GM18868 (cell line): ENCODE data around the gene MTOR.

Experiments
- ATAC-seq: cut with Tn5 transposase; IDR thresholded peaks from one replicate; pipeline ENCODE4 v1.9.1; 2021; ENCODE audit warnings: mild to moderate bottlenecking, moderate library complexity; ENCODE audit not compliant: unreplicated experiment

MTOR gene

DNA sequence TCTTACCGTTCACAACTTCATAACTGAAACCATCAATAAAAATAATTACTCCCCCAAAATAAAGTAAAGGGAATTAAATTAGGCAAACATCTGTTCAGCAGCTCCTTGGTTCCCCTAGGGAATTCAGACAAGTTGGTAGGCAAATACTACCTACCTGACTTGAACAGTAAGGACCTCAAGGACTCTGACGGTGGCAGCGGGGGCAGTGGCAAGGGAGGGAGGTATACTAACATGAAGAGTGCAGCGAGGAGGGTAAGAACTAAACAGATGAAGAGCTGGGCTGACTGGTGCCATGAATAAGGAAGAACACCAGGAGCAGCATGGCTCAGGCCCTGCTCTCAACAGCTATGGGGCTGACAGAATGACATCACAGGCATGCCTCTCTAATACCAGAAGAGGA, 33.1 kb downstream of the MTOR start:
- ATAC-seq = no peak

- no peak for ATAC-seq
Measured at GRCh38 chr1:11227106-11228077, 35.0 kb downstream of the MTOR start.

GRCh38 chr1:11216074-11216473, 46.3 kb downstream of the MTOR start:
- no peak for ATAC-seq

- no peak for ATAC-seq
Measured at GRCh38 chr1:11215381-11216005, 46.9 kb downstream of the MTOR start.

- ATAC-seq = no peak
Measured at GRCh38 chr1:11214698-11215380, 47.5 kb downstream of the MTOR start.

GRCh38 chr1:11211925-11212587, 50.3 kb downstream of the MTOR start:
- ATAC-seq = no peak

DNA sequence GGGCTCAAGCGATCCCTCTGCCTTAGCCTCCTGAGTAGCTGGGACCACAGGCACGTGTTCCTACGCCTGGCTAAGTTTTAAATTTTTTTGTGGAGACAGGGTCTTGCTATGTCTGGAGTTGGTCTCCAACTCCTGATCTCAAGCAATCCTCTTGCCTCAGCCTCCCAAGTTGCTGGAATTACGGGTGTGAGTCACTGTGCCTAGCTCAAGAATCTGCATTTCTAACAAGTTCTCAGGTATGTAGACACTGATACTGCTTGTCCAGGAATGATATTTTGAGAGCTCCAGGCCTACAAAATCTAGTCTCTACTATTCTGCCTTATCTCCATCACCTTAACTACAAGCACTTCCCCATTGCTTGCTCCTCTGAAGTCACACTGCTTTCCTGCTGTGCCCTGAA, 50.9 kb downstream of the MTOR start:
- ATAC-seq = no peak

- ATAC-seq = no peak
Measured at GRCh38 chr1:11207898-11208611, 54.3 kb downstream of the MTOR start.

DNA sequence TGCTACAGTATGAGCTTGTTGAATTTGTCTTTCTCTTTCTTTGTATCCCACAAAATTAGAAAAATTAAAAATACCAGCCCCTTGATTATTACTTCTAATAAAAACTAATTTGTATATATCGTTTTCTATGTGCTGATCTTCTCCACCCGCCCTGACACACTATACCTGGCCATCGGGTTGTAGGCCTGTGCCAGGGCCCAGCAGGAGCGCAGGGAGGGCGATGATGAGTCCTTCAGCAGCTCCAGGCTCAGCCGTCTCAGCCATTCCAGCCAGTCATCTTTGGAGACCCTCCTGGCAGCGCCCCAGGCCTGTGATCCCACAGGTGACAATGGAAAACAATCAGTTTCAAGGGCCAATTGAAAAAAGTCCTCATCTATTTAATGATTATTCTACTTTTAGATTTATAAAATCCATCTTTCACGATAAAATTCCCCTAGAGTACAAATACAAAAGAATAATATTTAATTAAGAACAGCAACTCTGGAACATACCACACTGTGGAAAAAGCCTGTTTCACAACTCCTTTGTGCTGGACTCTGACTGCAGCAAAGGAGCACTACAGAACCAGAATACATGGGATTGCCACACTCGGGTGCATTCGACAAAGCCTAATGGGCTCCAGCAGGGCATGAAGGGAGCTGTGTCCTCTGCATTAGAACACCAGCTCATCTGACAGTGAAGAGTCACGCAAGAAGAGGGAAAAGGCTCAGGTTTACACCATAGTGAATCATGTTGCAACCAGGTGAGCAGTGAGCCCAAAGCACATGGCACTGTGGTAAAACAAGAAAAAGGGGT, 57.8 kb downstream of the MTOR start:
- no peak for ATAC-seq

GRCh38 chr1:11198851-11199594, 63.3 kb downstream of the MTOR start:
- no peak for ATAC-seq

- no peak for ATAC-seq
Measured at GRCh38 chr1:11198257-11198656, 64.1 kb downstream of the MTOR start.

DNA sequence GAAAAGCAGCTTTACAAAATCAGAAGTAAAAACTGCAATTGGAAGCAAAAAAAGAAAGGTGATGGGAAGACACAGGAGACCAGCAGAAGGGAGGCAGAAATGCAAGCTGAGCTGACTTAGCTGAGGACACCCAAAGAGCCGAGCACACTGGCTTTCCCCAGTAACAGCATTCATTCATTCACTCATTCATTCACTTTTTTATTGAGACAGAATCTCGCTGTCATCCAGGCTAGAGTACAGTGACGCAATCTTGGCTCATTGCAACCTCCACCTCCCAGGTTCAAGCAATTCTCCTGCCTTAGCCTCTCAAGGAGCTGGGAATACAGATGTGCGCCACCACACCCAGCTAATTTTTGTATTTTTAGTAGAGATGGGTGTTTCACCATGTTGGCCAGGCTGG, 65.0 kb downstream of the MTOR start:
- no peak for ATAC-seq

DNA sequence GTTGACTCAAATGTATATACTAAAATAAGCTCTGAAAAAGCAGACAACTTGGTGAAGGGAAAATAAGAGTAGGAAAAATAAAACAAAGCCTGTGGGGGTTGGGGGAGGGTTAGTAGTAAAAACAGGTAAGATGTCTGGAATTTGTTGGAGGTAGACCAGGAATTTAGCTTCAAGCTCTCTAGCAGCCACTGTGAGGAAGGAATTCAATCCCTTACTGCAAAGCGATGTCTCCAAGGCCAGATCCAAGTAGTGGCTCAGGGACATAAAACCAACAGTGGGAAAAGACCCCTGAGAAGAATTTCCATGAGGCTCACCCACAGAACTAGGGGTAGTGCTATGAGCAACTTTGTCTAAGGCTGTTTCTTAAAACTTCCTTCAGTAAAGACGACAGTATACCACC, 65.4 kb downstream of the MTOR start:
- ATAC-seq = no peak

DNA sequence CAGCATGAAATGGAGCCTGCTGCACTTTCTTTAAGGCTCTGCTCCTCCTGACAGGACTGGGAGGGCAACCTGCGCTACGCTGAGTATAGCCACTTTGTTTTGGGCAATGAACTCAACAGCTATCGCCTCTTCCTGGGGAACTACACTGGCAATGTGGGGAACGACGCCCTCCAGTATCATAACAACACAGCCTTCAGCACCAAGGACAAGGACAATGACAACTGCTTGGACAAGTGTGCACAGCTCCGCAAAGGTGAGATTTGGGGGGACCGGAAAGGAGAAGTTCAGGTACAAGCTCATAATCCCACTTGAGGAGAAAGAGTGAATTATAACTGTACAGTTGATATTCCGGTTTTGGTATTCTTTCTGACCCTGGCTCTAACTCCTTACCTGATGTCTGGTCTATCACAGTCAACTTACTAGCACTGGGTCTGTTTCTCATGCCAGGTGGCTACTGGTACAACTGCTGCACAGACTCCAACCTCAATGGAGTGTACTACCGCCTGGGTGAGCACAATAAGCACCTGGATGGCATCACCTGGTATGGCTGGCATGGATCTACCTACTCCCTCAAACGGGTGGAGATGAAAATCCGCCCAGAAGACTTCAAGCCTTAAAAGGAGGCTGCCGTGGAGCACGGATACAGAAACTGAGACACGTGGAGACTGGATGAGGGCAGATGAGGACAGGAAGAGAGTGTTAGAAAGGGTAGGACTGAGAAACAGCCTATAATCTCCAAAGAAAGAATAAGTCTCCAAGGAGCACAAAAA, 67.8 kb downstream of the MTOR start:
- ATAC-seq = no peak

DNA sequence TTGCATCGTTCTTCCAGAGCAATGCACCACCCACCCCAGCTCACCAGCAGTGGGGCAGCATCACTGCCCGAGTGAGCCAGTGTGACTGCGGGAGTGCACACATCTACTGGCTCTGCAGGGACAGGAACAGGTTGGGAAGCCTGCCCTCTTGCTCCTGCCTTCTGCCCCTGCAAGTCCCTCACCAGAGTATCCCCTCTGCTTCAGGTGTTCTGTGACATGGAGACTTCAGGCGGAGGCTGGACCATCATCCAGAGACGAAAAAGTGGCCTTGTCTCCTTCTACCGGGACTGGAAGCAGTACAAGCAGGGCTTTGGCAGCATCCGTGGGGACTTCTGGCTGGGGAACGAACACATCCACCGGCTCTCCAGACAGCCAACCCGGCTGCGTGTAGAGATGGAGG, 69.0 kb downstream of the MTOR start:
- no peak for ATAC-seq

DNA sequence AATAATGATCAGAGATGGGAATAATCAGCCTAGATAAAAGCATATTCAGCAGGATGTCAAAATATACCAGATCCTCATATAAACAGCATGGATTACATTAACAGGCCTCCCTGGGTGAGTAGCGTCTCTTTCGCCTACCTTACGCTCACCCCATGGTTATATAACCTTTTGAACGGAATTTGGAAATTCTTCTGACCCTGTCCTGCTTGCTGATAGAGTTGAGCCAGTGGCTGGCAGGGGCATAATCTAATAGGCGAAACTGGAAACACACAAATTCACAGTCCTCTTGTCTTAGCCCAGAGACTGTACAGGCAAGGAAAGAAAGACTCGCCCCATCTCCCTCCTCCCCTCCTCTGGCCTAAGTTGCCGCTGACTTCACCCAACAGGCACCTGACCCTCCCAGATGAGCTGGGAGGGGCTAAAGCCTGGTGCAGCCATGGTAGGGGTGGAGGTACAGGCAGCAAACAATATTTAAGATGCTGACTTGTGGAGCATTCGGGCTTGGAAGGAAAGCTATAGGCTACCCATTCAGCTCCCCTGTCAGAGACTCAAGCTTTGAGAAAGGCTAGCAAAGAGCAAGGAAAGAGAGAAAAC, 73.4 kb downstream of the MTOR start, which contains the start of gene ANGPTL7:
TSS of gene ANGPTL7 (plus strand) at position 498 of the 594 bp plus-strand sequence. CDS start 225 bp downstream, outside the sequence.
- no peak for ATAC-seq

GRCh38 chr1:11188381-11188780, 74.0 kb downstream of the MTOR start:
- ATAC-seq = no peak

DNA sequence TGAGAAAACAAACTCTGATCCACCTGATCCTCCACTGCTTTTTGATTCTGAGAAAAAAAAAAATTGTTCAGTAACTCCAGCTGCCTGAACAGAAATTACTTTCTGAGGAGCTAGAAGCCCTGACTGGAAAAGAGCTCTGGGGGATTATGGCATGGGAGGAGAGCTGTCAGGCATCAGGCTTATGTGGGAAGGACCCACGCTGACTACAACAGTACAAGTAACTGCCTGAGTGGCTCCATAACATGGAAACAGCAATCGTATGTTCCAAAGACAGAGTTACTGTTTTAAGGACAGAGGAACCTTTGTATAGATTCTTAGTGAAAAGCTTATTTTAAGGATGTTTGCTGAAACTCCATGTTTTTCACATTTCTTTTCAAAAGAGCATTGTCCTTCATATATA, 74.4 kb downstream of the MTOR start:
- ATAC-seq = no peak
